Pons (tissue), 1 donor: ENCODE measurements around the gene BICC1.

ENCODE experiments used
- DNase-seq: peaks from one replicate; pipeline ENCODE4 v3.0.0-alpha.2; 2016; ENCODE audit warnings: low spot score

Gene BICC1

DNA sequence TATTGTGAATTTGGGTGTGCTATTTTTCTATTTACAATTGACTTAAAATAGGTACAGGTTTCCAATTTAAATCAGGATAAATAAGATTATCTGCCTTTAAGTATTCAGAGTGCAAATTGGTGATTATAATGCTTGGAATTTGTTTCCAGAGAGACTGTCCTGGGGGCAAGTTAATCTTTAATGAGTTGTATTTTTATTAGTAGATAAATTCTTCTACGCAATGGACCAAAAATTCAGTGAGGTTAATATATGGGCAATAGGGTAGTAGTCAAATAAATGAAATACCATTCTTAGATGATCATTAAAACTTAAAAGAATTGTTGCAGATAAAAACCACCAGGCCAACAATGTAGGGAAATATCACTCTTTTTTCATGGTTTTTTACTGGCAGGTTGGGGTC lies 3.4 kb downstream of the BICC1 start:
- no peak for DNase-seq

GRCh38 chr10:58516671-58517070 lies 4.0 kb downstream of the BICC1 start:
- no peak for DNase-seq

GRCh38 chr10:58517081-58517480 lies 4.4 kb downstream of the BICC1 start:
- DNase-seq, result no peak

- no peak for DNase-seq
Measured at GRCh38 chr10:58517491-58518355, 5.1 kb downstream of the BICC1 start.

GRCh38 chr10:58518775-58519174 lies 6.1 kb downstream of the BICC1 start:
- no peak for DNase-seq

GRCh38 chr10:58529077-58529728 lies 16.5 kb downstream of the BICC1 start:
- no peak for DNase-seq

GRCh38 chr10:58531084-58531695 lies 18.5 kb downstream of the BICC1 start:
- peak; percentile 52 for DNase-seq

DNA sequence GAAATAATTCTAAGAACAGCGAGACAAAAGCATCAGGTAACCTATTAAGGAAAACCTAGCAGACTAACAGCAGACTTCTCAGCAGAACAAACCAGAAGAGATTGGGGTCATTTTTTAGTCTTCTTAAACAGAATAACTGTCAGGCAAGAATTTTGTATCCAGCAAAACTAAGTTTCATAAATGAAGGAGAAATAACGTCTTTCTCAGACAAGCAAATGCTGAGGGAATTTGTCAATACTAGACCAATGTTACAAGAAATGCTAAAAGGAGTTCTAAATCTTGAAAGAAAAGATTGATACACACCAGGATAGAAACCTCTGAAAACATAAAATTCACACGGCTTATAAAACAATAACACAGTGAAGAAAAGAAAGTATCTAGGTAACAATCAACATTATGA lies 22.6 kb downstream of the BICC1 start:
- DNase-seq, result no peak

DNA sequence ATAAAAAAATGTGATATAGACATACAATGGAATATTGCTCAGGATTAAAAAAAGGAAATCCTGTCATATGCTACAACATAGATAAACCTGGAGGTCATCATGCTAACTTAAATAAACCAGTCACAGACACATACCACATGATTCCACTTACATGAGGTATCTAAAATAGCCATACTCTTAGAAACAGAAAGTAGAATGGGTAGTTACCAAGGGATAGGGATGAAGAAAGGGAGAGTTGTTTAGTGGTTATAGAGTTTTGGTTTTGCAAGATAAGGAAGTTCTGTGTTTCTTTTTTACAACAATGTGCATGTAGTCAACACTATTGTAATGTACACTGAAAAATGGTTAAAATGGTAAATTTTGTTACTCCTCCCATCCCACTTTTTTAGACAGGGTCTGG lies 30.5 kb downstream of the BICC1 start:
- no peak for DNase-seq

- no peak for DNase-seq
Measured at GRCh38 chr10:58544135-58544534, 31.5 kb downstream of the BICC1 start.

GRCh38 chr10:58545427-58545826 lies 32.8 kb downstream of the BICC1 start:
- DNase-seq, result no peak

- no peak for DNase-seq
Measured at GRCh38 chr10:58546137-58546536, 33.5 kb downstream of the BICC1 start.

- DNase-seq, result no peak
Measured at GRCh38 chr10:58546722-58547445, 34.2 kb downstream of the BICC1 start.

DNA sequence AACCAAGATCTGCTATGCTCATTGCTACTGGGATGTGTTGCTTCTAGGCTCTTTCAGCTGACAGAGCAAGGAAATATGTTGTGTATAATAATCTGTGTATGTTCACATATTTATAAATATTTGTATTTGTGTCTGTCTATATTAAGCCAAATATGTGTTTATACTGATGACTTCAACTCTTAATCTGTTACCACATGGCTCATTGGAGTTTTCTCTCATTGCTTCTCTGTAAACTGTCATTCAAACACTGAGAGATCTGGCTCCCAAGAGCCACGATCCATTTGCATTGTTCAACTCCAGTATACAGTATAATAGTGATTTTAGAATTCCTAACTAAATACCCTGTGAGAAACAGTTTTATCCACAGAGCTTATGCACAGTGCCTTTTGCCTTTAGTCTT lies 35.3 kb downstream of the BICC1 start:
- DNase-seq, result no peak

DNA sequence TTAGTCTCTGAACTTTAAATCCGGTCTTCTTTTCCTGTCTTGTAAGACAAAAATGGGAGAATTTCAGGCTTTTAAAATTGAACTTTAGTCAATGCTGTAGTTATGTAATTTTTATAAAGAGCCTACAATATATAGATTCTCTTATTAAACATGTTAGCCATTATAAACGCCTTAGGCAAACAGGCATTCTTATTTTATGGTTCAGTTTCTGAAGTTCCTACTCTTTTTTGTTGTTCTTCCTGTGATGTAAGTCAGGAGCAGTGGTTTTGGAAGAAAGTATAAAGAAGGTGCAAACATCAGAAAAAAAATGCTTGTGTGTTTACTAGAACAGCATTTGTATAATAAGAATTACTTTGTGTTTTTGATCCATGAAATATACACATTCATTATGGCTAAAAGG lies 41.6 kb downstream of the BICC1 start:
- DNase-seq, result no peak

DNA sequence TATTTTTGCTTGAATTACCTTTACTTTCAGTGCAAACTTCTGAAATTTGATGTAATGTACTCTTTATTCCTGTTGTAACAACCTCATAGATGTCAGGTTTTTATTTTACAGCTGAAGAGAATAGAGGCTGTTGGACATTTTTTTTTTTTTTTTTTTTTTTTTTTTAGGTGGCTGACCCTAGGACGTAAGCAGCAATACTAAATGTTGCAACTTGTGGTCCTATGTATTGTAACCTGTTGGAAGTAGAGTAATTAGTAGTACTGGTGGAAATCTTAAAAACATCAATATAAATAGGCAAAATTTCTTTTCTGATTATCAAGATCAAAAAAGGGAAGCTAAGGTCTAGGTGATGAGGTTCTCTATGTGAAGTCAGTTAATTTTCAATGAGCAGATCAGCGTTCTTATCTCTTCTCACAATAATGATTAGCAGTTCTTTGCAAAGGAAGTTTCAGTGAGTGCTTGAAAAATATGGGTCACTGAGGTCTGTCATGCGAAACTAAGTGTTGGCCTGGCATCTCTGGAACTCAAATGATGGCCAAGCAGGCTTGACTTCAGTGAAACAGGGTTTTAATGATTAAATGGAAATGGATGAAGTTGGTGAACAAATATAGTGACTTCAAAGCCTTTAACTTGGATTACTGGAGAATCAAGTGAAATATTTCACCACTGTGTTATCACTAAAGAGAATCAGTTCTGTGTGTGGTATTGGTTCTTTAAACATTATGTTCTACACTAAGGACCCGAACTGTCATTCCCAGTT lies 42.7 kb downstream of the BICC1 start:
- no peak for DNase-seq

GRCh38 chr10:58555930-58556311 lies 43.2 kb downstream of the BICC1 start:
- no peak for DNase-seq

DNA sequence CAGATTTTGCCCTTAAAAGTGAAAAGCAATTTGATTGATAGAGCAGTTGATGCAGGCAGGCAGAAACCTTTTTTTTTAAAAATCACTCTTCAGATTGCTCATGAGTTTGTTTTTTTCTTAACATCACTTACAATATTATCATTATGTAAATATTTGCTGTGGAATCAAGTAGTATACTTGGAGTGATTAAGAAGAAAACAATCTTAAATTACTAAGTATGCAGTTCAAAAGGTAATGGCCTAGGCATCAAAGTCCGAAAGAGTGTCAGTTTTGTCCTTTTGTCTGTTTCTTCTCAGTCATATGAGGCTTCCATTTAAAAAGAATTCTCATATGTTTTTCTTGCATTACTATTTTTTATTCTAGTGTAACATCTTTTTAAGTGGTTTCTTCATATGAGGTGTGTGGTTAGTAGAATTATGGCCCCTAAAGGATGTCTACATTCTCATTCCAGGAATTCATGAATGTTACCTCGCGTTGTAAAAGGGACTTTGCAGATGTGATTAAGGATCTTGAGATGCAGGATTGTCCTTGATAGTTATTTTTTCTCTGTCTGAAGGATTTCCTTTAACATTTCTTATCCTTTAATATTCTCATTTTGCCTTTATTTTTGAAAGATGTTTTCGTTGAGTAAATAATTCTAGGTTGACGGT lies 44.0 kb downstream of the BICC1 start:
- no peak for DNase-seq

GRCh38 chr10:58557714-58558113 lies 45.0 kb downstream of the BICC1 start:
- DNase-seq, result no peak

GRCh38 chr10:58560068-58560467 lies 47.4 kb downstream of the BICC1 start:
- DNase-seq, result no peak

- no peak for DNase-seq
Measured at GRCh38 chr10:58565271-58565670, 52.6 kb downstream of the BICC1 start.
